LNCaP clone FGC (cell line): ENCODE data around the gene PIM1.

Experiments used
- DNase-seq: peaks from one replicate; pipeline ENCODE4 v3.0.0-alpha.2; 2011; ENCODE audit warnings: low read depth
- H3K4me3 ChIP-seq: 2 replicates; pipeline ENCODE4 v1.5.1; 2011; ENCODE audit warnings: mild to moderate bottlenecking, low read depth, low read length, control low read depth
- TF ChIP-seq, protein P1 (sequence below): IDR thresholded peaks from 2 replicates; pipeline ENCODE4 v1.5.1; 2012; ENCODE audit warnings: mild to moderate bottlenecking; ENCODE audit not compliant: control insufficient read depth, insufficient read depth; ENCODE audit errors: extremely low read depth

The PIM1 gene

DNA sequence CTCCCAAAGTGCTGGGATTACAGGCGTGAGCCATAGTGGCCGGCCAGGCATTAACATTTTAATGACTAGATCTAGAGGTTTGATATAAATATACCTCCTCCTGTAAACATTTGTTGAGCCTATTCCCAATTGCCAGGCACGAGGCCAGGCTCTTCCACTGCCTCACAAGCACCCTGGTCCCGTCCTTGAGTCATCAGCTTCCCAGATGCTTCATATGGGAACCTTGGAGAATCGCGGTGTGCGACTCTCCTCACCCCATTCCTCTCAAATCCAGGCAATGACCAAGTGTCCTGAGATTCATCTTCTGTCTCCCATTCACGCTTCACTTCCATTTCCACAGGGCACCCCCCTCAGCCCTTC lies 35.9 kb upstream of the PIM1 start:
- peak; percentile 71 for DNase-seq
- H3K4me3 ChIP-seq: no peak overlapping the region
- TF ChIP-seq, protein P1, sequence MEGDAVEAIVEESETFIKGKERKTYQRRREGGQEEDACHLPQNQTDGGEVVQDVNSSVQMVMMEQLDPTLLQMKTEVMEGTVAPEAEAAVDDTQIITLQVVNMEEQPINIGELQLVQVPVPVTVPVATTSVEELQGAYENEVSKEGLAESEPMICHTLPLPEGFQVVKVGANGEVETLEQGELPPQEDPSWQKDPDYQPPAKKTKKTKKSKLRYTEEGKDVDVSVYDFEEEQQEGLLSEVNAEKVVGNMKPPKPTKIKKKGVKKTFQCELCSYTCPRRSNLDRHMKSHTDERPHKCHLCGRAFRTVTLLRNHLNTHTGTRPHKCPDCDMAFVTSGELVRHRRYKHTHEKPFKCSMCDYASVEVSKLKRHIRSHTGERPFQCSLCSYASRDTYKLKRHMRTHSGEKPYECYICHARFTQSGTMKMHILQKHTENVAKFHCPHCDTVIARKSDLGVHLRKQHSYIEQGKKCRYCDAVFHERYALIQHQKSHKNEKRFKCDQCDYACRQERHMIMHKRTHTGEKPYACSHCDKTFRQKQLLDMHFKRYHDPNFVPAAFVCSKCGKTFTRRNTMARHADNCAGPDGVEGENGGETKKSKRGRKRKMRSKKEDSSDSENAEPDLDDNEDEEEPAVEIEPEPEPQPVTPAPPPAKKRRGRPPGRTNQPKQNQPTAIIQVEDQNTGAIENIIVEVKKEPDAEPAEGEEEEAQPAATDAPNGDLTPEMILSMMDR: no peak

DNA sequence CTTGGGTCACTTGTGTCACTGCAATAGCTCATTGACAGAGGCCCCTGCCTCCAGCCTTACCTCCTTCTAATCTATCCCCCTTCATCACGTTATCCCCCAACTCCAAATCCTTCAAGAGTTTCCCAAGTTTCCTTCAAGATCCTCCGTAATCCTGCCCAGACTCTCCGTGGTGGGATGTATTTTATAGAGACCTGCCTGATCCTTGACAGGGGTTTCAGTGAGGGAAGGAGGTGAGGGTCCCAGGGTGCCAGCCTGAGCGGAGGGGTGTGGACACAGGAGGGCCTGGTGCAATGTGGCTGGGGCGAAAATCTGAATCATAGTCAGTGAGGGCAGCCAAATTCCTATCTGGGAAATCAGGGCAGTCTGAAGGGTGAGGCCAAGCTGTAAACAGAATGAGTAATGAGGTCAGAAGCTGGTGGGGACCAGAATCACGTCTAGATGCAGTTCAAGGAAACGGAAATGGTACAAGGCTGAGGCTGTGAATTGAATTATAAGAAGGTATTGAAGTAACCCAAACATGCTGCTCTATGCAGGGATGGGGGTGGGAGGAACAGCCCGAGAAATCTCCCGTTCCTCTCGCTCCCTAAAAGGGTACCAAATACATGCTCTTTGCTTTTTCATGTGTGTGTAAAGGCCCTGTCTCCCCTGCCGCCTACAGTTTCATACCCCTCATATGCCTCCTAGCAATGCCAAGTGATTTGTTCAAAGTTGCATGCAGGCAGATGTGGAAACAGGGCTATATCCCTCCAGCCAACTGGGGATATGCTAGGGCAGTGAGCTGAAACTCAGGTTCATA lies 35.4 kb upstream of the PIM1 start:
- TF ChIP-seq, protein P1: no peak
- no peak overlapping the region for H3K4me3 ChIP-seq
- no peak for DNase-seq

DNA sequence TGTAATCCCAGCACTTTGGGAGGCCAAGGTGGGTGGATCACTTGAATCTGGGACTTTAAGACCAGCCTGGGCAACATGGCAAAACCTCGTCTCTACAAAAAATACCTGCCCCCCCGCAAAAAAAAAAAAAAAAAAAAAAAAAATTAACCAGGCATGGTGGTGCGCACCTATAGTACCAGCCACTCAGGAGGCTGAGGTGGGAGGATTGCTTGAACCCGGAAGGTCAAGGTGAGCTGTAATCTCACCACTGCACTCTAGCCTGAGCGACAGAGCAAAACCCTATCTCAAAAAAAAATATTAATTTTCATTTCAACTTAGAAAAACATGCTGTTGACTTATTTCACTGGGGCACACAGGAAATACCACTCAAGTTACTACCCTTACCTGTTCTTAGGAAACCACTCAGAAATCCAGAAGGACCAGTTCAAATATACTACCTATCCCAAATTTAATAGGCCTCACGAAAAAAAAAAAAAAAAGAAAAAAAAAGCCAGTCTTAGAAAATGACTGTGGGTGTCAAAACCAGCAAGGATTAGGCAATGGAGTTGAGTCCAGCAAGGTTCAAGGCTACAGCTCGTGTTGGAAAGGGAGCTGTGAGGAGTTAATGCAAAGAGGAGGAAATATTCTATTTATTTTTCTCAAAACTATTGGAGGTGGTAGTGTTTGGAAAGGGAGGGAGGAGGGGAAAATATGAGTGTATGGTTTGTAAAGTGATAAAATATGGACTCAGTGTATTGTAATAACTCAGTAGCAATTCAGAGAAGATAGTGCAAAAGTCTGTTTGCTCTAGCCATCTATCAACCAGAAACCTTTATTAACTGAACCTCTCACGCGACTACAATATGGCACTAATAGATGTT lies 33.9 kb upstream of the PIM1 start:
- TF ChIP-seq, protein P1: no peak
- no peak overlapping the region for H3K4me3 ChIP-seq
- no peak for DNase-seq

DNA sequence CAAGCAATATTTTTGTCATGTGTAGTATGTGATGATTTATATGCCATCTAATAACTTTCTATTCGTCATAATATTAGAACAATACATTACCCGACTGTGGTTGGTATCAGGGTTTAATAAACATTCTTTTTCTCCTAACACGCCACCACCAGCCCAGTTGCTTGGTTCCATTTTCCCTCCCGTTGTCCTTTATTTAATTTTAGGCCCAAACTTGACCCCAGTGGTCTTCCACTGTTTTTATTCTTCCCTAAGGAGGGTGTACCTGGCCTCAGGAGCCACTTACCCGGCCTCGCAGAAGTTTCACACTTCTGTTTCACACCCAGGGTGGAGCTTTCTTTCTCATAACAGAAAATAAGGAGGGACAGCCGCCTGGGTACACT lies 33.1 kb upstream of the PIM1 start:
- H3K4me3 ChIP-seq: no peak overlapping the region
- no peak for DNase-seq
- TF ChIP-seq, protein P1: no peak

DNA sequence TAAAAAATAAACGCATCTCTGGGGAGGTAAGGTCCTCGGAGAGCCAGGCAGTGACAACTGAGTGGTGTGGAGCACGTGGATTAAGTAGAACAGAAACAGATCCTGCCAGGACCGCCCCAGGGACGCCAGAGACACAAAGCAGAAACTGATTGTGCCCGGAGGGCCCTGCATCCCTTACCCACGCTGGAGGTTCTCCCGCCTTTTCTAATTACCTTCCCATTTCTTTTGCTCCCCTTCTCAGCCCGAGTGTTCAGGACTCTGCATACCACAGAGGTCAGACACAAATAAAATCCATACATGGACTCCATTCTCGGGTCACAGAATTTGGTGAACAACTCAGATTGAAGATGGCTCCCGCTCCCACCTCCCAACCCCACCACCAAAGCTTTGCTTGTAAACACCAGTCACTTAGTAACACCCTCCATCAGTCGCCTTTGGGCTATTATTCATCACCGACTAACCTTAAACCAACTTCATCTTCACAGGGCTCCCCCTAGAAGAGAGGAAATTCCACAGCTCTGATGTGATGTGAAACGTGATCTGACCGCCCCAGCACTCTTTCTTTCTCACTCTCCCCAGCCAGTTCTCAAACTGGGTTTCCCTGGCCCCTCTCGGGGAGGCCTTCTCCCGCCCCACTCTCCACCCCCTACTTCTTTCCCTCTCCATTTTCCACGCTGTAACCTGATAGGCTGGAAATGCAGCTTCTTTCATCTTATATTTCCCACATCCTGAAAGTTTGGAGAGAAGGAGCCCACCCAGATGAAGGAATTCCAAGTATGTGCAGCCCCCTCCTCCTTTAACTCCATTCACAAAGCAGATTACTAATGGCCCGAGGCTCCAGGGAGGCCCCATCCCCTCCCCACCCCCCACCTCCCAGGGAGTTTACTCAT lies 32.5 kb upstream of the PIM1 start:
- TF ChIP-seq, protein P1: no peak
- no peak for DNase-seq
- H3K4me3 ChIP-seq: no peak overlapping the region

DNA sequence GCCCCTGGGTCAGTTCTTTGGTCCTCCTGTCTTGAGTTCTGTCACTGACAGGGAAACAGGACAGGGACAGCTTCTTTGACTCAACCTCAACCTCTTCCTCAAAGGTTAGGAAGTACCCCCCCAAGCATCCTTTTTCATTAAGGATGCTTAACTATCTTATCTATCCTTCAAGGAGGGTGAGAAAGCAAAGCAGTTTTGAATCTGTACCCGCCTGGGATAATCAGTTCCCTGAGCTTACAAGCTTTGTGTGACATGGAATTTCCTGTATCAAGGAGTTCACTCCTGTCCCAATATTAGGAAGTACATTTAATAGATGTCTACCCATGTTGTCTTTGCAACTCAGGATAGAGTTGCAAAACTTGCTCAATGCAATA lies 31.1 kb upstream of the PIM1 start:
- H3K4me3 ChIP-seq: no peak overlapping the region
- no peak for DNase-seq
- TF ChIP-seq, protein P1: no peak
